HG02610 (cell line): ENCODE results near the gene L1TD1.
"Not testable (repeated sequence)": the region's sequence is repeated elsewhere in the genome, so short reads cannot be mapped to it uniquely, and the experiment has no call there.

Experiments
- ATAC-seq: cut with Tn5 transposase; IDR thresholded peaks from one replicate; pipeline ENCODE4 v1.9.1; 2021; ENCODE audit warnings: mild to moderate bottlenecking, moderate library complexity; ENCODE audit not compliant: unreplicated experiment

L1TD1 gene, protein sequence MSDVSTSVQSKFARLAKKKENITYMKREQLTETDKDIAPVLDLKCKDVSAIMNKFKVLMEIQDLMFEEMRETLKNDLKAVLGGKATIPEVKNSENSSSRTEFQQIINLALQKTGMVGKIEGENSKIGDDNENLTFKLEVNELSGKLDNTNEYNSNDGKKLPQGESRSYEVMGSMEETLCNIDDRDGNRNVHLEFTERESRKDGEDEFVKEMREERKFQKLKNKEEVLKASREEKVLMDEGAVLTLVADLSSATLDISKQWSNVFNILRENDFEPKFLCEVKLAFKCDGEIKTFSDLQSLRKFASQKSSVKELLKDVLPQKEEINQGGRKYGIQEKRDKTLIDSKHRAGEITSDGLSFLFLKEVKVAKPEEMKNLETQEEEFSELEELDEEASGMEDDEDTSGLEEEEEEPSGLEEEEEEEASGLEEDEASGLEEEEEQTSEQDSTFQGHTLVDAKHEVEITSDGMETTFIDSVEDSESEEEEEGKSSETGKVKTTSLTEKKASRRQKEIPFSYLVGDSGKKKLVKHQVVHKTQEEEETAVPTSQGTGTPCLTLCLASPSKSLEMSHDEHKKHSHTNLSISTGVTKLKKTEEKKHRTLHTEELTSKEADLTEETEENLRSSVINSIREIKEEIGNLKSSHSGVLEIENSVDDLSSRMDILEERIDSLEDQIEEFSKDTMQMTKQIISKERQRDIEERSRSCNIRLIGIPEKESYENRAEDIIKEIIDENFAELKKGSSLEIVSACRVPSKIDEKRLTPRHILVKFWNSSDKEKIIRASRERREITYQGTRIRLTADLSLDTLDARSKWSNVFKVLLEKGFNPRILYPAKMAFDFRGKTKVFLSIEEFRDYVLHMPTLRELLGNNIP

DNA sequence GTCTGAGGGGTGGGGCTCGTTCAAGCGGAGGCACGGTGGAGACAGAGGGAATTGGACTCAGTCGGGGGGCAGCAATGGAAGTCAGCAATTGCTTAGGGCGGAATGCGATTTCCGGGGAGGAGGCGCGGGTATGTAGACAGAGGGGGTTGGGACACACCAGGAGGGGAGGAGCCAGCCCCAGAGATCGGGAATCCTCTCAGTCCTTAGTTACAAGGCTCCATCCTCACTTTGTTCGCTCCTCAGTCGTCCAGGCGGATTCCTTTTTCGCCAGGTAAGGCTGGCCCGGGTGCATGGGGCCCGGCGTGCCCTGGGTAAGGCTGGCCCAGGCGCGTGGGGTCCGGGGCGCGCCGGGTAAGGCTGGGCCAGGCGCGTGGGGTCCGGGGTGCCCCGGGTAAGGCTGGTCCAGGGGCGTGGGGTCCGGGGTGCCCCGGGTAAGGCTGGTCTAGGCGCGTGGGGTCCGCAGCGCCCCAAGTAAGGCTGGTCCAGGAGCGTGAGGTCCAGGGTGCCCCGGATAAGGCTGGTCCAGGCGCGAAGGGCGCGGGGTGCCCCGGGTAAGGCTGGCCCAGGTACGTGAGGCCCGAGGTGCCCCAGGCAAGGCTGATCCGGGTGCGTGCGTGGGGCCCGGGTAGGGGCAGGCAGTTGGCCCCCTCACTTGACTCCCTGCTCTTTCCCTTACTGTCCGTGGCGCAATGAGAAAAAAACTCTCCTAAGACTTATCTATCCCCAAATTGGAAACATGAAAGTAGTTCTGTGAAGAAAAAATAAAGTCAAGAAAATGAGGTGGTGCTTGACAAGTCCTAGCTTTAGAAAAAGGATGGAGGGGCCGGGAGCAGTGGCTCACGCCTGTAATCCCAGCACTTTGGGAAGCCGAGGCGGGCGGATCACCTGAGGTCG is at the start of gene L1TD1:
TSS of gene L1TD1 (plus strand) at position 199 of the 894 bp plus-strand sequence. CDS start 11,780 bp downstream, outside the sequence.
- ATAC-seq: no peak

DNA sequence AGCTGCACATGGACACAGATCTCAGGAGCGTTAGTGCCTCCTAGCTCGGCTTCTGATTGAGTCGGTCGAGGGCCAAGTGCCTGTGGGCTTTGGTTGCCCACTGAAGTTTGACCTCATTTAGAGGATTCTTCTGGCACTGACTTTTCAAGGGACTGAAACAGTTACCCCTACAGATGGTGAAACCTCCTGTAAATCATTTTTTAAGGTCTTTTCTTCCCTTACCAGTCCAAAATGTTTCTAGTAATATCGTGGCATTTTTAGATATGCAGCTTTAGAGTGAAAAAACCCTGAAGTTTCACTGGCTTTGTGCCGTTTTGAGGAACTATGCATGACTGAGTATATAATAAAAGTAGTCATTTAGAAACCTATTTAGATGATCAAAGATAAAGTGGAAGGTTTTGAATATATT is 34.7 kb upstream of the L1TD1 start:
- ATAC-seq: no peak

DNA sequence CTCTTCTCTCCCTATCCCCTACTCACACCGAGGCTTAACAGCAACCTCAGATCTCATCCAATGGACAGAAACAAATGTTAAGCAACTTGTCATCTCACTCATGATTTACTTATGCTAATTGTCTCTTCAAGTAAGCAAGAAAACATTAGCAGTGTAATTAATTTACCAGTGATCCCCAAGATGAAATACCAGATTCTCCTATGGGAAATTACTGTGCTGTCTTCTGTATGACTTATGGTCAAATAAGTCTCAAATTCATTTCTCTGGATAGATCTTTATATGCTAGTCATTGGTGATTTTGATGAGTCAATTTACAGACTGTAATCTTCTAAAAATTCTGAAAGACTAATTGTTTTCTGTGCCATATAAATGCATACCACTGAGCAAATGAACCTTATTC is 32.9 kb upstream of the L1TD1 start:
- no peak for ATAC-seq

GRCh38 chr1:62170380-62170779 is 24.3 kb upstream of the L1TD1 start:
- not testable (repeated sequence) for ATAC-seq

DNA sequence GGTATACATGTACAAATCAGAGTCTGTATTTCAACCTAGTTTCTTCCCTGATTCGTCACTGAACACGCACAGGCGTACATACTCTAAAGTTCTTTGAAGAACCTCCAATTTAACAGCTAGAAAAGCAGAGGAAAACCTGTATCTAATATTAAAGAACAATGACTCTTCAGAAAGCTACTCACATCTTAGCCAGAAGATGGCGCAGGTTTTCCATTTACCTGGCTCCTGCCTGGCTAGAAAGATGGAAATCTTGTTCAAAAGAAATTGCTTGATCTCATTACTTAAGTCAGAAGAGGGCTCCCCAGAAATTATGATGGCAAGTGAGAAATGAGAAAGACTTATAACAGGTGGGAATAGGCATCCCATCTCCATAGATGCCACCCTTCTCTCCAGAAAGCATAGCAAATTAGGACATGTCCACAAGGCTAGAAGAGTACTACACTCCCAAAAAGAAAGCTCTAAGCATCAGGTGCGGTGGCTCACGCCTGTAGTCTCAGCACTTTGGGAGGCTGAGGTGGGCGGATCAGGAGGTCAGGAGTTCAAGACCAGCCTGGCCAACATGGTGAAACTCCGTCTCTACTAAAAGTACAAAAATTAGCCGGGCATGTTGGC is 19.0 kb upstream of the L1TD1 start:
- no peak for ATAC-seq

GRCh38 chr1:62176597-62177312 is 17.9 kb upstream of the L1TD1 start:
- ATAC-seq: no peak

DNA sequence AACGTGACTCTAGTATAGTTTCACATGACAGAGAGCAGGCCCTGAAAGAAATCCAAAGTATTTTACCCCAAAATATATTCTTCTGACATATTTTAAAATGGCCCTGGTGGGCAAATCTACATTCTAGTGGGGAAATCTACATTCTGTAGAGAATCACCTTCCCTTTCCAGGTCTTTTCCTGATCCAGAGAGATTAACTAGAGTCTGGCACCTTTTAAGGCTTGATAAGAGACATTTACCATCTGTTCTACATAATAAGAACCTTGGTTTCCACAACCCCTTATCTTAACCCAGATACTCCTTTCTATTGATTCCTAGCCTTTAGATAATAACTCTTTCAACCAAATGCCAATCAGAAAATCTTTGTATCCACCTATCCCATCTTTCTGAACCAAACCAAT is 17.0 kb upstream of the L1TD1 start:
- no peak for ATAC-seq

- ATAC-seq: no peak
Measured at GRCh38 chr1:62178372-62178771, 16.3 kb upstream of the L1TD1 start.

DNA sequence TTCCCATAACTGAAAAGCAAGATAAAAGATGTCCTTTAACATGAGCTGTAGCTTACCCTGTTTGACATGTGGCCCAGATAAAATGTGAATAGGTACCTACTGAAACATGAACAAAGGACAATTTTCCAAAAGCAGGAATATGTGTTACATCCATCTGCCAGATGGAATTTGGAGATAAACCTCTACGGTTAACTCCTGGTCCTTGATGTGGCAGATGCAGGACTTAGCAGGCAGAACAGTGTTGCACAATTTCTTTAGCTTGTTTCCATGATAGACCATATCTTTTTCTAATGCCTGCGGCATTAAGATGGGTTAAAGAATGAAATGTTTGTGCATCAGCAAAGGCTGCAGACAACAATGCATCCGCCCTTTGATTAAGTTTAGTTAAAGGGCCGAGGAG is 14.6 kb upstream of the L1TD1 start:
- ATAC-seq: not testable (repeated sequence)

- ATAC-seq: no peak
Measured at GRCh38 chr1:62180639-62181038, 14.0 kb upstream of the L1TD1 start.

DNA sequence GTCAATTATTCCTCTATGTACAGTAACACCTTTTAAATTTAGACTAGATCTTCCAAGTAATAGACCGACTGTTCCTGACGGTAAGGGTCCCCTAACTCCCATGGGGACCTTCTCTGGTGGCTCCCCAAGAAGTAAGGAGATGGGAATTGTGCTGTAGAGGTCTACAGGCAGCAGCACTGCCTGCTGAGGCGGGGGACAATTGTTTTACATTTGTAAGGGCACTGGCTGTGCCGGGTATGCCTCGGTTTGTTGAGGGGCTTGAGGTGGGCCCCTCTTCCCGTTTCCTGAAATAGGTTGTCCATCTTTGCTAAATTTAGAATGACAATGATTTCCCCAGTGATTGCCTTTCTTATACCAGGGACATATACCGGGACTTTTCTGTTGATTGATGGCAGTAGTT is 13.1 kb upstream of the L1TD1 start:
- no peak for ATAC-seq

- ATAC-seq: not testable (repeated sequence)
Measured at GRCh38 chr1:62182157-62182556, 12.5 kb upstream of the L1TD1 start.

DNA sequence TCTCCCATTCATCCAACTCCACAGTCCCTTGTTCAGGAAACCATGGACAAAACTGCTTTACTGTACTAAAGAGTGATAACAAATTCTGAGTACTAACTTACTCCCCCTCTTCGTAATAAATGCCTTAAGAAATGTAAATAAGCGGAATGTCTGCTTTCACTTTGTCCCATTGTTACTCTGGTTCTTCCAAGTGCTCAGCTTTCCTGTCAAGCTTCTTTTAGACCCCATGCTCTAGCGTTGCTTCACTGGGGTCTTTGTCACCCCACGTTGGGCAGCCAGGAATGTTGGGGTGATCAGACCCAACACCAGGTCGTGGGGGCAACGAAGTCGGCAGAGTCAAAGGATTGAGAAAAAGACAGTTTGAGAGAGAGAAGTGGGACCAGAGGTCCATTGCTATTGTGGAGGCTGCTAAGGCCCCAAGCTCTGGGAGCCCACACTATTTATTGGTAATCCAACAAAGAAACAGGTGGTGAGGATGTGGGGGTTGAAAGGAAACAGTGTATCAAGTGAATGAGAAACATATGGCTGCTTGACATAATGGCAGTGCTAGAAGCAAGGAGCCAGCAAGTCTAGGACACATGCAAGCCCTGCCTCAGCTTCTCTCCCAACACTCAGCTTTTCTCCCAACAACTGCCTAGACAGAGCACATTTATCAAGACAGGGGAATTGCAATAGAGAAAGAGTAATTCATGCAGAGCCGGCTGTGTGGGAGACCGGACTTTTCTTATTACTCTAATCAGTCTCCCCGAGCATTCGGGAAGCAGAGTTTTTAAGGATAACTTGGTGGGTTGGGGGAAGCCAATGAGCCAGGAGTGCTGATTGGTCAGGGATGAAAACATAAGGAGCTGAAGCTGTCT is 11.3 kb upstream of the L1TD1 start:
- ATAC-seq: not testable (repeated sequence)

DNA sequence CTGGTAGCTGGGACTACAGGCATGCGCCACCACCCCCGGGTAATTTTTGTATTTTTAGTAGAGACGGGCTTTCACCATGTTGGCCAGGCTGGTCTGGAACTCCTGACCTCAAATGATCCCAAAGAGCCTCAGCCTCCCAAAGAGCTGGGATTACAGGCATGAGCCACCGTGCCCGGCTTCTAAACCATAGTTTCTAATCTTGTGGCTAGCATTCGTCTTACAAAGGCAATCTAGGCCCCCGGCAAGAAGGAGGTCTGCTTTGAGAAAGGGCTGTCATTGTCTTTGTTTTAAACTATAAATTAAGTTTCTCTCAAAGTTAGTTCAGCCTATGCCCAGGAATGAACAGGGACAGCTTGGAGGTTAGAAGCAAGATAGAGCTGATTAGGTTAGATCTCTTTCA is 10.3 kb upstream of the L1TD1 start:
- ATAC-seq: no peak

DNA sequence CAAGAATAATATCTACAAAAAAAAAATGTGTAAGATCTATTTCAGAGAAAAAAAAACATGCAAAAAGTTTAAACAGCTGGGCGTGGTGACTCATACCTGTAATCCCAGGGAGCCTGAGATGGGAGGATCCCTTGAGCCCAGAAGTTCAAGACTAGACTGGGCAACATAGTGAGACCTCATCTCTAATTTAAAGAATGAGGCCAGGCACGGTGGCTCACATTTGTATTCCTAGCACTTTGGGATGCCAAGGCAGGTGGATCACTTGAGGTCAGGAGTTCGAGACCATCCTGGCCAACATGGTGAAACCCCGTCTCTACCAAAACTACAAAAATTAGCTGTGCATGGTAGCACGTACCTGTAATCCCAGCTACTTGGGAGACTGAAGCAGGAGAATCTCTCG is 9.4 kb upstream of the L1TD1 start:
- not testable (repeated sequence) for ATAC-seq

DNA sequence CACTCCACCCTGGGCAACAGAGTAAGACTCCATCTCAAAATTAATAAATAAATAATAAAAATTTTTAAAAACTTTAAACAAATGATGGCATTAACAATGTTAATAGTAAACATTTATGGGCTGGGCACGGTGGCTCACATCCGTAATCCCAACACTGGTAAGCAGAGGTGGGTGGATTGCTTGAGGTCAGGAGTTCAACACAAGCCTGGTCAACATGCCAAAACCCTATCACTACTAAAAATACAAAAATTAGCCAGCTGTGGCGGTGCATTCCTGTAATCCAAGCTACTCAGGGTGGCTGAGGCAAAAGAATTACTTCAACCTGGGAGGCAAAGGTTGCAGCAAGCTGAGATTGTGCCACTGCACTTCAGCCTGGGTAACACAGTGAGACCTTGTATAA is 9.0 kb upstream of the L1TD1 start:
- ATAC-seq: no peak

GRCh38 chr1:62187548-62187947 is 7.1 kb upstream of the L1TD1 start:
- ATAC-seq: no peak

GRCh38 chr1:62188111-62188510 is 6.5 kb upstream of the L1TD1 start:
- ATAC-seq: no peak
